HepG2 (cell line): ENCODE results near the gene SHC1. TPM values are rescaled to one million over a fixed set of nuclear protein-coding genes. Genes with fewer than 3 reads are reported as not detected.

Experiments
- ATAC-seq: fragments of 200-7000 bp; cut with Tn5 transposase; 3 replicates; pipeline ENCODE4 v1.9.1; 2020; ENCODE audit warnings: mild to moderate bottlenecking, moderate library complexity
- BruUV-seq: library from RNA; stranded (reverse); fragments of 400-500 nt; replicated peaks from 2 replicates; lab custom pipeline; 2021; lab: Mats Ljungman, UMichigan
- CTCF ChIA-PET: fragments of 300-600 bp; formaldehyde crosslinking; extraction: SDS; loops from one replicate; lab custom pipeline; 2021; ENCODE audit warnings: low total read pairs, inconsistent platforms, low intra/inter-chr PET ratio; lab: Yijun Ruan, JAX
- POLR2A ChIA-PET: fragments of 350-600 bp; sonication (Branson Sonifier 250); formaldehyde crosslinking; loops from one replicate; lab custom pipeline; 2020; ENCODE audit warnings: antibody characterized with exemption, inconsistent platforms; lab: Yijun Ruan, JAX
- DNase-seq: peaks from one replicate; pipeline ENCODE4 v3.0.0-alpha.2; 2015; ENCODE audit warnings: low spot score
- FAIRE-seq: peaks from 3 replicates; lab custom pipeline; 2011; peaks lifted over from hg19 to GRCh38; lab: Jason Lieb, UNC
- H2AFZ ChIP-seq: one replicate; pipeline ENCODE4 v1.6.1; 2011; ENCODE audit warnings: low read length, inconsistent platforms
- H3K27ac ChIP-seq: fragments of 300-600 bp; 3 replicates; pipeline ENCODE4 v1.8.0; 2011; ENCODE audit warnings: mixed run types, mild to moderate bottlenecking, mixed read lengths, low read length, inconsistent platforms; ENCODE audit not compliant: insufficient read depth; ENCODE audit errors: extremely low read length
- H3K27me3 ChIP-seq, 2 experiments: fragments of 200-600 bp in 1 of 2; 2 replicates in 1 of 2; 3 replicates in 1 of 2; pipeline versions ENCODE4 v1.6.0 to v1.8.0; 2011; ENCODE audit warnings: low read length in 2 of 2, mild to moderate bottlenecking in 2 of 2, moderate library complexity in 2 of 2, inconsistent platforms in 1 of 2; ENCODE audit not compliant: insufficient read depth in 2 of 2, control insufficient read depth in 1 of 2
- H3K36me3 ChIP-seq, 2 experiments: fragments of 200-600 bp in 1 of 2; replicated peaks in 1 of 2; 2 replicates in 1 of 2; 3 replicates in 1 of 2; pipeline versions ENCODE4 v1.5.1 to v1.8.0; 2011; ENCODE audit warnings: low read length in 2 of 2, inconsistent platforms in 1 of 2; ENCODE audit not compliant: insufficient read depth in 2 of 2, control insufficient read depth in 1 of 2
- H3K4me1 ChIP-seq: 2 replicates; pipeline ENCODE4 v1.5.1; 2012; ENCODE audit warnings: low read length, inconsistent platforms; ENCODE audit not compliant: insufficient read depth
- H3K4me2 ChIP-seq: 2 replicates; pipeline ENCODE4 v1.6.0; 2011; ENCODE audit warnings: low read depth, low read length, inconsistent platforms
- H3K4me3 ChIP-seq, 3 experiments: fragments of 200-600 bp in 1 of 3; sonication (generic), shearing (Covaris generic) in 1 of 3; replicated peaks in 1 of 3; 2 replicates each; pipeline ENCODE4 v1.5.1; 2011 to 2016; ENCODE audit warnings: low read length in 3 of 3, inconsistent platforms in 2 of 3, low read depth in 2 of 3, mild to moderate bottlenecking in 2 of 3, control low read depth in 1 of 3, mixed read lengths in 1 of 3; ENCODE audit not compliant: insufficient read depth in 1 of 3
- H3K79me2 ChIP-seq: one replicate; pipeline ENCODE4 v1.6.1; 2011; ENCODE audit warnings: low read length, inconsistent platforms; ENCODE audit not compliant: insufficient read depth
- H3K9ac ChIP-seq: 2 replicates; pipeline ENCODE4 v1.6.0; 2011; ENCODE audit warnings: mild to moderate bottlenecking, low read depth, low read length, inconsistent platforms; ENCODE audit not compliant: insufficient read depth
- H3K9me3 ChIP-seq: 2 replicates; pipeline ENCODE4 v1.5.1; 2012; ENCODE audit warnings: mild to moderate bottlenecking, low read length
- H4K20me1 ChIP-seq: 2 replicates; pipeline ENCODE4 v1.6.0; 2011; ENCODE audit warnings: inconsistent platforms, mild to moderate bottlenecking, low read length, moderate library complexity; ENCODE audit not compliant: insufficient read depth
- ATAD3A ChIP-seq: sonication (generic); formaldehyde crosslinking; IDR thresholded peaks from 2 replicates; pipeline ENCODE4 v1.4.0; 2020; ENCODE audit warnings: missing genetic modification reagents
- GZF1 ChIP-seq: sonication (generic); formaldehyde crosslinking; IDR thresholded peaks from 2 replicates; pipeline ENCODE4 v1.5.1; 2020; ENCODE audit warnings: mild to moderate bottlenecking, missing genetic modification reagents
- JUNB ChIP-seq: sonication (generic); formaldehyde crosslinking; IDR thresholded peaks from 2 replicates; pipeline ENCODE4 v1.8.0; 2022; ENCODE audit warnings: missing genetic modification reagents, mild to moderate bottlenecking, borderline replicate concordance
- SOX6 ChIP-seq, 2 experiments: fragments of 450-650 bp in 1 of 2; sonication (generic) in 1 of 2; formaldehyde crosslinking in 1 of 2; IDR thresholded peaks; 2 replicates each; pipeline versions ENCODE4 v1.4.0 to v1.6.1; 2017 to 2020; ENCODE audit warnings: antibody characterized with exemption in 1 of 2, mild to moderate bottlenecking in 1 of 2, missing genetic modification reagents in 1 of 2
- SP1 ChIP-seq, 2 experiments: fragments of 450-650 bp in 1 of 2; sonication (generic) in 1 of 2; formaldehyde crosslinking in 1 of 2; IDR thresholded peaks; 2 replicates each; pipeline versions ENCODE4 v1.4.0 to v1.6.1; 2016 to 2020; ENCODE audit warnings: missing genetic modification reagents in 1 of 2
- SRSF4 ChIP-seq: fragments of 200-400 bp; formaldehyde crosslinking; IDR thresholded peaks from one replicate; pipeline ENCODE4 v1.6.1; 2018; ENCODE audit warnings: mild to moderate bottlenecking, low read depth, low read length, moderate library complexity; ENCODE audit not compliant: poor library complexity, severe bottlenecking
- ZNF562 ChIP-seq: sonication (generic); formaldehyde crosslinking; IDR thresholded peaks from 2 replicates; pipeline ENCODE4 v1.8.0; 2022; ENCODE audit warnings: missing genetic modification reagents, borderline replicate concordance
- ZNF563 ChIP-seq: sonication (generic); formaldehyde crosslinking; IDR thresholded peaks from 2 replicates; pipeline ENCODE4 v1.8.0; 2022; ENCODE audit warnings: mild to moderate bottlenecking, moderate library complexity, missing genetic modification reagents
- WGBS: methylation state at CpG from one replicate; pipeline ENCODE4 v1.1.6; 2017; ENCODE audit warnings: low lambda C conversion rate; 5-methylcytosine and 5-hydroxymethylcytosine counted together
- in situ Hi-C: cut with HindIII; loops from 2 replicates; pipeline ENCODE4 v1.10.0; 2017; ENCODE audit warnings: low pct_unique_long_range_greater_than_20kb; ENCODE audit not compliant: extremely low pct_ligation_motif_present
- intact Hi-C: fragments of 100-400 bp; cut with micrococcal nuclease; formaldehyde crosslinking; loops from one replicate; pipeline ENCODE4 v1.10.0; 2022; ENCODE audit not compliant: unreplicated experiment
- polyA plus RNA-seq, 8 experiments: library from polyadenylated mRNA; depleted of rRNA in 3 of 8; stranded (reverse) in 7 of 8; unstranded in 1 of 8; fragments of >200 nt; fragmentation: Illumina TruSeq in 4 of 8; extraction: Trizol in 4 of 8; gene quantifications; 2 replicates each; pipeline versions ENCODE4 v1.2.1 to v1.2.3, GENCODE V29; 2011 to 2016; ENCODE audit warnings: low read depth in 4 of 8, missing spikeins in 1 of 8, mixed read lengths in 1 of 8; ENCODE audit not compliant: insufficient read depth in 1 of 8
- total RNA-seq, 5 experiments: library from RNA; depleted of rRNA; stranded (reverse); fragments of >200 nt; fragmentation: Illumina TruSeq; extraction: Trizol; gene quantifications; 2 replicates each; pipeline ENCODE4 v1.2.3, GENCODE V29; 2016; ENCODE audit warnings: low read depth in 1 of 5
- TF ChIP-seq, protein P1 (sequence below): sonication (generic); formaldehyde crosslinking; IDR thresholded peaks from 2 replicates; pipeline ENCODE4 v1.4.0; 2020; ENCODE audit warnings: low read depth, mild to moderate bottlenecking, missing genetic modification reagents
- TF ChIP-seq, protein P2 (sequence below): sonication (generic); formaldehyde crosslinking; IDR thresholded peaks from 2 replicates; pipeline ENCODE4 v1.4.0; 2020; ENCODE audit warnings: missing genetic modification reagents
- TF ChIP-seq, protein P3 (sequence below): sonication (generic); formaldehyde crosslinking; IDR thresholded peaks from 2 replicates; pipeline ENCODE4 v1.8.0; 2022; ENCODE audit warnings: mild to moderate bottlenecking, missing genetic modification reagents, moderate library complexity
- TF ChIP-seq, protein P4 (sequence below): sonication (generic); formaldehyde crosslinking; IDR thresholded peaks from 2 replicates; pipeline ENCODE4 v1.4.0; 2020; ENCODE audit warnings: missing genetic modification reagents

SHC1 gene
- total and polyA plus RNA-seq, 2 of the 13 experiments (the other 11 are each of a cell fraction or from before 2014, with no cell fraction given) = 52.0 to 137 TPM

DNA sequence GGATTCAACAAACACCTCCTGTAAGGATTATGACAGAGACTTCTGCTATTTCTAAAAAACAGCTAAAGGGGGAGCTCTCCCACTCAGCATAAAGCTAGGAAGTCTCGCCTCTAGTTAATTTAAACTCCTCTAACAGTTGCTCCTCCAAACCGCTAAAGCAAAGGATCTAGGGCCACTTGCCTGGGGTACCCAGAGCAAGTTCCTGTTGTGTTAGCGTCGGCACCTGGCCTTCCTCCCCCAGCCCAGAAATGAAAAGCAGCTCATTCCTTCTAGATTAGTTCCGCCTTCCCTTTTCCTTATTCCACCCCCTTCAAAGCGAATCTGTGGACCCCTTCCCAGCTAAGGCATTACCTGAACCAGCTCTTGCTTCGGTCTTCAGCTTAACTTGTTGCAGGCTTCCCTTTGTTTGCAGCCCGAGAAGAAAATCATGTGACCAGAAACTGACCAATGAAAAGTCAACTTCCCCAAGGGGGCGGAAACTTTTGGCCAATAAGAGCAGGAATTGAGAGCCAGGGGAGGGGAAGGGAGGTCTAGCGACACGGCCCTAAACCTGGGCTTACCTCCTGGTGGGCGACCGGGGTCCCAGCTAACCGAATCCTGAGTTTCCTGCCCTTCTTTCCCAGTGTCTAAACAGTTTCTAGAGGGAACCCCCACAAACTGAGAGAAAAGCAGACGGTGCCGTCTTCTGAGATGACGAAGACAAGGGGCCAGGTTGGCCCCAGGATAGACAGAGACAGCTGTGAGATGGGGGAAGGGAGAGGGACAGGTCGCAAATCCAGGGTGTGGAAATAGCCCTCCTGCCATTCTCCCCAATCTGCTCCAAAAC is 14.6 kb downstream of the SHC1 start, which contains the start of gene PBXIP1:
TSS of gene PBXIP1 (minus strand) at position 382 of the 826 bp plus-strand sequence. CDS start 2,378 bp downstream, outside the sequence.
- DNase-seq (peak; percentile 94), ATAC-seq (peak; percentile 81), FAIRE-seq (peak; percentile 98)
- intact Hi-C loops (loop anchor here (2.0 kb wide), 1 partner anchor 17 kb away; no protein-coding TSS in a partner anchor), in situ Hi-C loops (no loop called here)
- H3K27ac ChIP-seq = peak within 1 kb of the TSS; percentile 96
- no peaks in the 10 kb centered on the region; a peak in 1 of 5 replicates for H3K27me3 ChIP-seq
- peak within 1 kb of the TSS; percentile 89 for H3K9ac ChIP-seq
- H3K4me1 ChIP-seq = peaks cover 55% of the 10 kb centered on the region
- H3K9me3 ChIP-seq = no peaks in the 10 kb centered on the region
- peaks cover 7% of the 10 kb centered on the region for H3K79me2 ChIP-seq
- H3K4me3 ChIP-seq = peak within 1 kb of the TSS; percentile 66 to 72 (median 69)
- H2AFZ ChIP-seq = no peak within 1 kb of the TSS
- ChIA-PET CTCF (interaction anchor here (2.0 kb wide), 1 partner anchor 62 kb away, joined by 8 read pairs; no protein-coding TSS in a partner anchor), POLR2A (interaction anchor here (0.6 to 4.1 kb wide), 17 partner anchors 9 to 238 kb away, joined by 3 to 91 read pairs (median 5); partner anchors contain the start of genes ADAM15, CKS1B, EFNA4 and FLAD1)
- peak within 1 kb of the TSS; percentile 95 for H3K4me2 ChIP-seq
- H4K20me1 ChIP-seq = no peaks in the 10 kb centered on the region
- WGBS = under 1% methylated on average over 15 of the region's 18 CpGs
- peaks cover 5 to 17% of the 10 kb centered on the region in 2 experiments; a peak in 4 of 5 replicates for H3K36me3 ChIP-seq
- no TSS peak for BruUV-seq
- TF ChIP-seq ATAD3A (CRISPR knock-in tag) (no peak), ZNF563 (CRISPR knock-in tag) (no peak), SOX6 (IDR thresholded peaks at IDR 0.05) (no peak), SOX6 (CRISPR knock-in tag; IDR thresholded peaks at IDR 0.05) (no peak), GZF1 (CRISPR knock-in tag) (no peak), ZNF562 (CRISPR knock-in tag) (no peak), SP1 (IDR thresholded peaks at IDR 0.05) (no peak), SP1 (CRISPR knock-in tag; IDR thresholded peaks at IDR 0.05) (peak; percentile 29; the same call in 1 of the 2 replicates), JUNB (CRISPR knock-in tag) (no peak), SRSF4 (no peak)
- TF ChIP-seq, protein P1, sequence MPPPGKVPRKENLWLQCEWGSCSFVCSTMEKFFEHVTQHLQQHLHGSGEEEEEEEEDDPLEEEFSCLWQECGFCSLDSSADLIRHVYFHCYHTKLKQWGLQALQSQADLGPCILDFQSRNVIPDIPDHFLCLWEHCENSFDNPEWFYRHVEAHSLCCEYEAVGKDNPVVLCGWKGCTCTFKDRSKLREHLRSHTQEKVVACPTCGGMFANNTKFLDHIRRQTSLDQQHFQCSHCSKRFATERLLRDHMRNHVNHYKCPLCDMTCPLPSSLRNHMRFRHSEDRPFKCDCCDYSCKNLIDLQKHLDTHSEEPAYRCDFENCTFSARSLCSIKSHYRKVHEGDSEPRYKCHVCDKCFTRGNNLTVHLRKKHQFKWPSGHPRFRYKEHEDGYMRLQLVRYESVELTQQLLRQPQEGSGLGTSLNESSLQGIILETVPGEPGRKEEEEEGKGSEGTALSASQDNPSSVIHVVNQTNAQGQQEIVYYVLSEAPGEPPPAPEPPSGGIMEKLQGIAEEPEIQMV = no peak
- TF ChIP-seq, protein P2, sequence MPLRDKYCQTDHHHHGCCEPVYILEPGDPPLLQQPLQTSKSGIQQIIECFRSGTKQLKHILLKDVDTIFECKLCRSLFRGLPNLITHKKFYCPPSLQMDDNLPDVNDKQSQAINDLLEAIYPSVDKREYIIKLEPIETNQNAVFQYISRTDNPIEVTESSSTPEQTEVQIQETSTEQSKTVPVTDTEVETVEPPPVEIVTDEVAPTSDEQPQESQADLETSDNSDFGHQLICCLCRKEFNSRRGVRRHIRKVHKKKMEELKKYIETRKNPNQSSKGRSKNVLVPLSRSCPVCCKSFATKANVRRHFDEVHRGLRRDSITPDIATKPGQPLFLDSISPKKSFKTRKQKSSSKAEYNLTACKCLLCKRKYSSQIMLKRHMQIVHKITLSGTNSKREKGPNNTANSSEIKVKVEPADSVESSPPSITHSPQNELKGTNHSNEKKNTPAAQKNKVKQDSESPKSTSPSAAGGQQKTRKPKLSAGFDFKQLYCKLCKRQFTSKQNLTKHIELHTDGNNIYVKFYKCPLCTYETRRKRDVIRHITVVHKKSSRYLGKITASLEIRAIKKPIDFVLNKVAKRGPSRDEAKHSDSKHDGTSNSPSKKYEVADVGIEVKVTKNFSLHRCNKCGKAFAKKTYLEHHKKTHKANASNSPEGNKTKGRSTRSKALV (CRISPR knock-in tag) = no peak
- TF ChIP-seq, protein P3, sequence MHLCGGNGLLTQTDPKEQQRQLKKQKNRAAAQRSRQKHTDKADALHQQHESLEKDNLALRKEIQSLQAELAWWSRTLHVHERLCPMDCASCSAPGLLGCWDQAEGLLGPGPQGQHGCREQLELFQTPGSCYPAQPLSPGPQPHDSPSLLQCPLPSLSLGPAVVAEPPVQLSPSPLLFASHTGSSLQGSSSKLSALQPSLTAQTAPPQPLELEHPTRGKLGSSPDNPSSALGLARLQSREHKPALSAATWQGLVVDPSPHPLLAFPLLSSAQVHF (CRISPR knock-in tag) = no peak
- TF ChIP-seq, protein P4, sequence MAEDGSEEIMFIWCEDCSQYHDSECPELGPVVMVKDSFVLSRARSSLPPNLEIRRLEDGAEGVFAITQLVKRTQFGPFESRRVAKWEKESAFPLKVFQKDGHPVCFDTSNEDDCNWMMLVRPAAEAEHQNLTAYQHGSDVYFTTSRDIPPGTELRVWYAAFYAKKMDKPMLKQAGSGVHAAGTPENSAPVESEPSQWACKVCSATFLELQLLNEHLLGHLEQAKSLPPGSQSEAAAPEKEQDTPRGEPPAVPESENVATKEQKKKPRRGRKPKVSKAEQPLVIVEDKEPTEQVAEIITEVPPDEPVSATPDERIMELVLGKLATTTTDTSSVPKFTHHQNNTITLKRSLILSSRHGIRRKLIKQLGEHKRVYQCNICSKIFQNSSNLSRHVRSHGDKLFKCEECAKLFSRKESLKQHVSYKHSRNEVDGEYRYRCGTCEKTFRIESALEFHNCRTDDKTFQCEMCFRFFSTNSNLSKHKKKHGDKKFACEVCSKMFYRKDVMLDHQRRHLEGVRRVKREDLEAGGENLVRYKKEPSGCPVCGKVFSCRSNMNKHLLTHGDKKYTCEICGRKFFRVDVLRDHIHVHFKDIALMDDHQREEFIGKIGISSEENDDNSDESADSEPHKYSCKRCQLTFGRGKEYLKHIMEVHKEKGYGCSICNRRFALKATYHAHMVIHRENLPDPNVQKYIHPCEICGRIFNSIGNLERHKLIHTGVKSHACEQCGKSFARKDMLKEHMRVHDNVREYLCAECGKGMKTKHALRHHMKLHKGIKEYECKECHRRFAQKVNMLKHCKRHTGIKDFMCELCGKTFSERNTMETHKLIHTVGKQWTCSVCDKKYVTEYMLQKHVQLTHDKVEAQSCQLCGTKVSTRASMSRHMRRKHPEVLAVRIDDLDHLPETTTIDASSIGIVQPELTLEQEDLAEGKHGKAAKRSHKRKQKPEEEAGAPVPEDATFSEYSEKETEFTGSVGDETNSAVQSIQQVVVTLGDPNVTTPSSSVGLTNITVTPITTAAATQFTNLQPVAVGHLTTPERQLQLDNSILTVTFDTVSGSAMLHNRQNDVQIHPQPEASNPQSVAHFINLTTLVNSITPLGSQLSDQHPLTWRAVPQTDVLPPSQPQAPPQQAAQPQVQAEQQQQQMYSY (CRISPR knock-in tag) = peak; percentile 47; the same call in 1 of the 2 replicates
